Measurements from ENCODE around the gene SFT2D1.
A peak's percentile ranks its signal among the peaks of the same experiment; 100 is the strongest.

The SFT2D1 gene

DNA sequence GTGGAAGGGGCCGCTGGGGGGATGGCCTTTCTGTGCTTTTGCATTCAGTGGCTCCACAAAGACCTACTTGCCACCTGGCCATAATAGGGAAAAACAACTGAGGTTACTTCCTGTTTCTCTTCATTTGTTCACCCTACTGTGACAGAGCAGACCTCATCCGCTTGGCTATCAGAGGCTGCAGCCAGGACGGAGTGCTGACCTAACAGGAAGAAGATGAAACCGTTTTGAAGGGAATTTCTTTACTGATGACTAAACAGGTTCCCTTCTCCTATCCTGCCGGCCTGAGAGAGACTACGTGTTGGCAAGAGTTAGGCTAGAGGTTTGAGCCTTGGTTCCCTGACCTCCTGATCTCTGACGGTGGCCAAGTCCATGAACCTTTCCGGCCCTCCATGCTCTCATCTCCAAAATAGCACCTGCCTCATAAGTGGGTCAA is 55.5 kb downstream of the SFT2D1 start:
- DNase-seq (ENCODE audit: low spot score in 2 of 2), result no peak
- Mint-ChIP-seq H3K36me3 (ENCODE audit: insufficient read depth) (no peaks in the 10 kb centered on the region), H3K4me3 (no peak overlapping the region), H3K9me3 (no peaks in the 10 kb centered on the region), H3K27ac (ENCODE audit: low read depth) (no peak overlapping the region), H3K4me1 (no peaks in the 10 kb centered on the region), H3K27me3 (peaks cover 45% of the 10 kb centered on the region)
- no peak for ATAC-seq (replicated peaks; ENCODE audit: extremely low read depth, poor library complexity, severe bottlenecking)

DNA sequence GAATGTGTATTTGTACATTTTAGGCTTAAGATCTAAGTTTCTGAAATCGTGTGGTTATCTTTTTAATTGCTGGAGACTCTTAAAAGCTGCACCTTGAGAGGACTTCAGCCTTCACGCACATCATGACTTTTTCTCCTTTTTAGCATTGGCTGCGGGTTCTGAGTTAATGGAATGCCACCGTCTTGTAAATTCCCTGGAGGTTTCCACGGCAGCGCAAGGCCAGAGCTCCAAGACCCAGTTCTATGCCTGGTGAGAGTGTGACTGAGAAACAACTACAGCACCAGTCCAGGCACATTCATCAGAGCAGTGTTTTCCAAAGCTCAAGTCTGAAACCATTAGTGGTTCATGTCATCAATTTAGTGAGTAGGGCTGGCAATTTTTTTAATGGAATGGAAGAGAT is 57.1 kb downstream of the SFT2D1 start:
- no peaks in the 10 kb centered on the region for H3K4me1 Mint-ChIP-seq
- peaks cover 37% of the 10 kb centered on the region for H3K27me3 Mint-ChIP-seq
- no peak overlapping the region for H3K4me3 Mint-ChIP-seq
- no peak for DNase-seq (ENCODE audit: low spot score in 2 of 2)
- no peak overlapping the region for H3K27ac Mint-ChIP-seq (ENCODE audit: low read depth)
- H3K9me3 Mint-ChIP-seq, result no peaks in the 10 kb centered on the region
- no peak for ATAC-seq (replicated peaks; ENCODE audit: extremely low read depth, poor library complexity, severe bottlenecking)
- H3K36me3 Mint-ChIP-seq (ENCODE audit: insufficient read depth), result no peaks in the 10 kb centered on the region

DNA sequence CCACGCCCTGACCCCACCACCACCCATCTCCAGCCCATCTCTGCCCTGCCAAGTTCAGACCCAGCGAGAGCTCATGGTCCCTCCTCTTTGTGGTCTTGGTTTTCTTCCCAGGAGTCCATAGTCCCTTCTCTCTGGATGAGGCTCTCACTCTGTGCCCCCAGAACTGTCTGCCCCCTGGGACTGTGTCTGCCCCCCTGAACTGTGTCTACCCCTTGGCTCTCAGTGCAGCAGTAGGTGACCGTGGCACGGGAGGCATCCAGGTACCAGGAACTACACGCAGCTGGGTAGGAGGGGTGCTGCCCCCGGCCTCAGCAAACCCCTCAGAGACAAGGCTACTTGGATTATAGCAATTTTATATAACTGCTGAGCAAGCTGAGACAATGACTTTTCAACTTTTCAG is 57.7 kb downstream of the SFT2D1 start:
- H3K4me1 Mint-ChIP-seq, result no peaks in the 10 kb centered on the region
- no peaks in the 10 kb centered on the region for H3K36me3 Mint-ChIP-seq (ENCODE audit: insufficient read depth)
- DNase-seq (ENCODE audit: low spot score in 2 of 2), result no peak
- H3K9me3 Mint-ChIP-seq, result no peaks in the 10 kb centered on the region
- H3K27me3 Mint-ChIP-seq, result peaks cover 37% of the 10 kb centered on the region
- no peak for ATAC-seq (replicated peaks; ENCODE audit: extremely low read depth, poor library complexity, severe bottlenecking)
- H3K27ac Mint-ChIP-seq (ENCODE audit: low read depth), result no peak overlapping the region
- H3K4me3 Mint-ChIP-seq, result no peak overlapping the region

DNA sequence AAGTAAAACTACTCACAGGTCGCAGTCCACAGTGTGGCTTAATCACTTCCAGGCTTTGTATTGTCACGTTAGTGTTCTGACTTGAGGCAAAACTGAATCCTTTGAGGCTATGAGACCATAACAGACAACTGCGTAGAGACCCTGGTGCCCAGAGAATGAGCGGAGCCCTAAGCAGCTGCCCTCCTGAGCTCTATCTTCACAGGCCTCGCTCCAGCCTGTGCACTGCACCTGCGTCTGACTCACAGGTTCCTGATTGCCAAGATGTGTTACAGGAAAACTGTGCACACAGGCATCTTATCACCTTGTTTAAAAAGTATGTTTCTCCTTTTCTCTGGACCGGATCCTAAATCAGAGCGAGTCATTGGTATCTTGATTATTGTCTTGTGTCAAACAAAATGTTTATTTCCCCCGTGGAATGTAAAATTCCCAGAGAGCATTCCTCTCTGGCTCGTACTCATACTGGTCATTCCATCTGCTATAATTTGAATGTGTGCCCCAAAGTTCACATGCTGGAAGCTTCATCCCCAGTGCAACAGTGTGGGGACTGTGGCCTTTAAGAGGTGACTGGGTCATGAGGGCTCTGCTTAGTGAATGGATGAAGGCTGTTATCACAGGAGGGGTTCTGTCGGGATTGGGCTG is 59.8 kb downstream of the SFT2D1 start:
- no peak overlapping the region for H3K4me3 Mint-ChIP-seq
- no peak for DNase-seq (ENCODE audit: low spot score in 2 of 2)
- no peak overlapping the region for H3K27ac Mint-ChIP-seq (ENCODE audit: low read depth)
- H3K27me3 Mint-ChIP-seq, result peaks cover 37% of the 10 kb centered on the region
- no peaks in the 10 kb centered on the region for H3K4me1 Mint-ChIP-seq
- no peak for ATAC-seq (replicated peaks; ENCODE audit: extremely low read depth, poor library complexity, severe bottlenecking)
- no peaks in the 10 kb centered on the region for H3K36me3 Mint-ChIP-seq (ENCODE audit: insufficient read depth)
- H3K9me3 Mint-ChIP-seq, result no peaks in the 10 kb centered on the region

DNA sequence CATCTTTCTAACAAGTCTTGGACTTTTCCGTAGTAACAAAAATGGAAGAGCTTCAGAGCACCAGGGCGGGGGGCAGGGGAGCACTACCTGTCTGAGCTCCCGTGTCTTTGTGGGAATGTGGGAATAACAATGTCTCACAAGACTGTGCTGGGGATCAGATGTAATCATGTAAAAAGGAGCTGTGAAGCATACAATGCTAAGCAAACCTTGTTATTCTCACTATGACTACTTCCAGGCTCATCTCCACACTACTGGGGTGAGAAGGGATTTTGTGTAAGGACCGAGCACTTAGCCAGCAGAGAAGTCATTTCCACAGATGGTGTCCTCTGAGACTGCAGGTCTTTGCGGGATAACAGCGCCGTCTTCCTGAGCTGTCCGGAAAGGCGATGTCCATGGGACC is 61.2 kb downstream of the SFT2D1 start:
- no peaks in the 10 kb centered on the region for H3K36me3 Mint-ChIP-seq (ENCODE audit: insufficient read depth)
- no peak overlapping the region for H3K27ac Mint-ChIP-seq (ENCODE audit: low read depth)
- H3K9me3 Mint-ChIP-seq, result no peaks in the 10 kb centered on the region
- no peak for DNase-seq (ENCODE audit: low spot score in 2 of 2)
- no peak overlapping the region for H3K4me3 Mint-ChIP-seq
- H3K27me3 Mint-ChIP-seq, result peaks cover 37% of the 10 kb centered on the region
- no peaks in the 10 kb centered on the region for H3K4me1 Mint-ChIP-seq
- no peak for ATAC-seq (replicated peaks; ENCODE audit: extremely low read depth, poor library complexity, severe bottlenecking)

DNA sequence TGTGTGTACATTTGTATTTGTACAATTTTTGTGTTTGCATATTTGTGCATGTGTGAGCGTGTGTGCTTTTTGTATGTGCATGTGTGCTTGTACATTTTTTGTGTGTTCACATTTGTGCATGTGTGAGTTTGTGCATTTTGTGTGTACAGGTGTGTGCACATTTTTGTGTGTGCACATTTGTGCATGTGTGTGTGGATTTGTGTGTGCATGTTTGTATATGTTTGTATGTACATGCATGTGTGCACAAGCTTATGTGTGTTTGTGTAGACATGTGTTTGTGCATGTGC is 63.0 kb downstream of the SFT2D1 start:
- DNase-seq (ENCODE audit: low spot score in 2 of 2) (no peak), ATAC-seq (replicated peaks; ENCODE audit: extremely low read depth, poor library complexity, severe bottlenecking) (no peak)
- H3K27me3 Mint-ChIP-seq, result peaks cover 21% of the 10 kb centered on the region
- no peak overlapping the region for H3K27ac Mint-ChIP-seq (ENCODE audit: low read depth)
- no peak overlapping the region for H3K4me3 Mint-ChIP-seq
- peaks cover 2% of the 10 kb centered on the region for H3K36me3 Mint-ChIP-seq (ENCODE audit: insufficient read depth)
- peaks cover 7% of the 10 kb centered on the region for H3K4me1 Mint-ChIP-seq
- no peaks in the 10 kb centered on the region for H3K9me3 Mint-ChIP-seq

DNA sequence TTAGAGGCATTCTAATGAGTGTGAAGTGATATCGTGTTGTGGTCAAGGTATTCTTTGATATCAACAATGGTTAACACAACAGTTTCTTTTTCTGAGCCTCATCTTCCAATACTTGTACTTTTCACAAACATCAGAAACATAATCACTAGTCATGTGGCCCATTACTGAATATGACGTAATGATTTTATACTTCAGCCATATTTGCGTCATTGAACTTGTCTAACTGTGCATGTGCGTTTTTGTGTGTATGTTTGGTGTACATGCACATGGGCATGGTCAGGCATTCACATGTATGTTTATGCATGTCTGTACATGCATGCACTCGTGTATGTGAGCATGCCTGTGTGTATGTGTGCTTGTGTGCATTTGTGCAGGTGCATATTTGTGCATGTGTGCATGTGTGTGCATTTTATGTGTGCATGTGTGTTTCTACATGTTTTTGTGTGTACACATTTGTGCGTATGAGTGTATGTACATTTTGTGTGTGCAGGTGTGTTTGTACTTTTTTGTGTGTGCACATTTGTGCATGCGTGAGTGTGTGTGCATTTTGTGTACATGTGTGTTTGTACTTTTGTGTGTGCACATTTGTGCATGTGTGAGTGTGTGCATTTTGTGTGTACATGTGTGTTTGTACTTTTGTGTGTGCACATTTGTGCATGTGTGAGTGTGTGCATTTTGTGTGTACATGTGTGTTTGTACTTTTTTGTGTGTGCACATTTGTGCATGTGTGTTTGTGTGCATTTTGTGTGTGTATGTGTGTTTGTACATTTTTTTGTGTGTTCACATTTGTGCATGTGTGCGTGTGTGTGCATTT is 63.6 kb downstream of the SFT2D1 start:
- ATAC-seq (replicated peaks; ENCODE audit: extremely low read depth, poor library complexity, severe bottlenecking) (no peak), DNase-seq (ENCODE audit: low spot score in 2 of 2) (no peak)
- Mint-ChIP-seq H3K4me3 (no peak overlapping the region), H3K4me1 (peaks cover 7% of the 10 kb centered on the region), H3K9me3 (no peaks in the 10 kb centered on the region), H3K27me3 (peaks cover 17% of the 10 kb centered on the region), H3K36me3 (ENCODE audit: insufficient read depth) (peaks cover 2% of the 10 kb centered on the region), H3K27ac (ENCODE audit: low read depth) (no peak overlapping the region)

DNA sequence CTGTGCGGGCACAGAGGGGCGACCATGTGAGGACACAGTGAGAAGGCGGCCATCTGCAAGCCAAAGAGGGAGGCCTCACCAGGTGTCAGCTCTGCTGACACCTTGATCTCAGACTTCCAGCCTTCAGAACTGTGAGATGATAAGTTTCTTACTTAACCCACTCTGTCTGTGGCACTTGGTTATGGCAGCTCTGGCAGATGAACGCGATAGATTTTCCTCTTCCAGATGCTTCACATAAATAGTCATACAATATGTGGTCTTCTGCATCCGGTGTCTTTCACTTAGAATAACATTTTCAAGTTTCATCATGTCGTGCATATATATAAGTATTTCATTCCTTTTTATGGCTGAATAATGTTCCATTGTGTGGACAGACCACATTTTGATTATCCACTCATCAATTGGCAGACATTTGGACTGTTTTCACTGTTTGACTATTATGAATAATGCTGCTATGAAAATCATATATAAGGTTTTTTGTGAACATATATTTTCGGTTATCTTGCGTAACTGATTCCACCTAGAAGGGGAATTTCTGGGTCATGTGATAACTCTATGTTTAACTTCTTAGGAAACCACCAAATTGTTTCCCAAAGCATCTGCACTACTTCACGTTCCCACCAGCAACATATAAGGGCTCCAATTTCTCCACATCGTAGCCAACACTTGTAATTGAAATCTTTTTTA is 64.3 kb downstream of the SFT2D1 start:
- Mint-ChIP-seq H3K4me3 (no peak overlapping the region), H3K9me3 (no peaks in the 10 kb centered on the region), H3K4me1 (peaks cover 7% of the 10 kb centered on the region), H3K36me3 (ENCODE audit: insufficient read depth) (peaks cover 2% of the 10 kb centered on the region), H3K27me3 (peaks cover 9% of the 10 kb centered on the region), H3K27ac (ENCODE audit: low read depth) (no peak overlapping the region)
- ATAC-seq (replicated peaks; ENCODE audit: extremely low read depth, poor library complexity, severe bottlenecking), result no peak
- DNase-seq (ENCODE audit: low spot score in 2 of 2), result no peak

DNA sequence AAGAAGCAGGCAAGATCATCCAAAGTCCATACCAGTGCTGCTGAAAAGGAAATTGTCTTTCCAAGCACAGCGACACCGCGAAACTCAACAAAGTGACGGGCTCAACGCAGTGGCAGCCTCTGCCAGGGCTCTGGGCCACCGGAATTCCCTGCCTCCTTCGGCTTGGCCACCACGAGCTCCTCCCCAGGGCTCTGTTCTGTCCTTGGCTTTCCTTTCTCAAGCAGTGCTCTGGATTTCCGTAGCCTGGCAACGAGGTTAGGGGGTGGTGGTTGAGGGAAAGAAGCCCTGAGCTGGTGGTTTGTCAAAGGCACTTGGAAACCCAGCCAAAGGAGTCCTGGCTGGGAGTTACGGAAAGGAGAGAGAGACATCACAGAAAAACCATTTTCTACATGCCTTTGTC is 65.3 kb downstream of the SFT2D1 start:
- peaks cover 7% of the 10 kb centered on the region for H3K4me1 Mint-ChIP-seq
- H3K36me3 Mint-ChIP-seq (ENCODE audit: insufficient read depth), result peaks cover 2% of the 10 kb centered on the region
- no peak for DNase-seq (ENCODE audit: low spot score in 2 of 2)
- H3K9me3 Mint-ChIP-seq, result no peaks in the 10 kb centered on the region
- no peaks in the 10 kb centered on the region for H3K27me3 Mint-ChIP-seq
- ATAC-seq (replicated peaks; ENCODE audit: extremely low read depth, poor library complexity, severe bottlenecking), result no peak
- H3K4me3 Mint-ChIP-seq, result no peak overlapping the region
- H3K27ac Mint-ChIP-seq (ENCODE audit: low read depth), result no peak overlapping the region

DNA sequence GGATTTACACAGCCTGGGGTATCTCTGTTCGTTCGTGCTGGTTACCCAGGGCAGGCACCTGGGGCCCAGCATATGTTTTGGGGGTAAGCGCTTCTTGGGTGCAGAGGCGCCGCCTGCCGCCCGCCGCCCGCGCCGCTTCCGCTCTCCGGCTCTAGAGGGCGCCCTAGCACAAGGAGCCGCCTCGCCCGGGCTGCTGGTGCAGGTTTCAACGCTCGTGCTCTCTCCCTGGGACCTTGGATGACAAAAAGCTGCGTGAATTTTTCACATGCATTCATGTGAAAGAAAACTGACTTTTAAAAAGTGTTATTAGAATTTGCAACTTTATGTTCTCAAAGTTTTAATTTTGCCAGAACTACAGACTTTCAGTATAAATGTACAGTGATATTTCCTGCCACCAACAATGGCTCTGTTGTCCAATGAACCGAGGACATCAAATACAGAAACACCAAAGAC is 66.6 kb downstream of the SFT2D1 start:
- peak; percentile 89 for ATAC-seq (replicated peaks; ENCODE audit: extremely low read depth, poor library complexity, severe bottlenecking)
- H3K27me3 Mint-ChIP-seq, result no peaks in the 10 kb centered on the region

DNA sequence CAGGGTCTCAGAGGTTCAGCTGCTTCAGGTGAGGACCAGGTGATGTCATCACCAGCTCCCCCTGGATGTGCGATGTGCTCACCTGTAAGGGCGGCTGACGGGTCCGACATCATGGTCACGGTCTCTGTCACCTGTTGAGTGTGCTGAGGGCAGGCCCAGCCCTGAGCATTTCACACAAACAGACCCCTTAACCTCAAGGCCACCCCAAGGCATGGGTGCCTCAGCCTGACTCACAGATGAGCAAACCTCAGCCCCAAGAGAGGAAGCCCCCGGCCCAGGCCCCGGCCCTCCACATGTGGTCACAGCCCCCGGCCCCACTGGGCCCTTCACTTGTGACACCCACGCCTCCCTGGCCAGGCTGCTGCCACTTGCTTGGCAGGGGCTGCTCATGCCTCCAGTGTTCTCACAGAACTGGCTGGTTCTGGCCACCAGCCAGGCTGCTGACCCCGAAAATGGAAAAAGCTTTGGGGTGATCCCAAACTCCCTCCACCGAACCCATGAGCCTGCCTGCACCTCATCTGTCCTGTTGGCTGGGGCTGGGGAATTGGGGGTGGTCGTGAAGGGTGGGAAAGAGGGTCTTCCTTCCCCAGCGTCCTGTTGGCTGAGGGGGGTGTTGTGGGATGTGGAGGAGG is 67.5 kb downstream of the SFT2D1 start:
- H3K27ac Mint-ChIP-seq (ENCODE audit: low read depth), result no peak overlapping the region
- H3K4me3 Mint-ChIP-seq, result no peak overlapping the region
- peaks cover 2% of the 10 kb centered on the region for H3K36me3 Mint-ChIP-seq (ENCODE audit: insufficient read depth)
- ATAC-seq (replicated peaks; ENCODE audit: extremely low read depth, poor library complexity, severe bottlenecking) (no peak), DNase-seq (ENCODE audit: low spot score in 2 of 2) (no peak)
- H3K27me3 Mint-ChIP-seq, result peaks cover 5% of the 10 kb centered on the region
- H3K4me1 Mint-ChIP-seq, result peaks cover 7% of the 10 kb centered on the region
- H3K9me3 Mint-ChIP-seq, result no peaks in the 10 kb centered on the region

More for the DNA sequence above, 66.6 kb downstream of the SFT2D1 start:
- DNase-seq (ENCODE audit: low spot score in 2 of 2), result peak; percentile 71 to 90
- Mint-ChIP-seq H3K36me3 (ENCODE audit: insufficient read depth) (peaks cover 2% of the 10 kb centered on the region), H3K4me3 (no peak overlapping the region), H3K9me3 (no peaks in the 10 kb centered on the region), H3K4me1 (peaks cover 7% of the 10 kb centered on the region), H3K27ac (ENCODE audit: low read depth) (no peak overlapping the region)

DNA sequence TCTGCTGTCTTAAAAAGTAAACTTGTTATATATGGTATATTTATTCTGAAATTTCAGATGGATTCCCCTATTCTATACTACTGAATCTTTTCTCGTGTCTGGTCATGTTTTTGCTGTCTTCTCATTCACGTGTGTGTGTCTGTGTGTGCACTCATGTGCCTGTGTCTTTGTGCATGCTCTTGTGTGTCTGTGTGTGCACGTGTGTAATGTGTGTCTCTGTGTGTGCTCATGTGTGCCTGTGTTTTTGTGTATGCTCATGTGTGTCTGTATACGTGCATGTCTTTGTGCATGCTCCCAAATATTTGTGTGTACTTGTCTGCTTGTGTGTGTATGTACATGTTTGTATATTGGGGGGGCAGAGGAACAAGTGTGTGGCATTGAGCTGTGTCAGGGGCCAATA is 68.2 kb downstream of the SFT2D1 start:
- H3K4me1 Mint-ChIP-seq, result peaks cover 7% of the 10 kb centered on the region
- ATAC-seq (replicated peaks; ENCODE audit: extremely low read depth, poor library complexity, severe bottlenecking) (no peak), DNase-seq (ENCODE audit: low spot score in 2 of 2) (no peak)
- H3K27me3 Mint-ChIP-seq, result peaks cover 12% of the 10 kb centered on the region
- no peak overlapping the region for H3K4me3 Mint-ChIP-seq
- H3K9me3 Mint-ChIP-seq, result no peaks in the 10 kb centered on the region
- peaks cover 2% of the 10 kb centered on the region for H3K36me3 Mint-ChIP-seq (ENCODE audit: insufficient read depth)
- H3K27ac Mint-ChIP-seq (ENCODE audit: low read depth), result no peak overlapping the region

Measured in central memory CD8-positive, alpha-beta T cell (primary cell).